Measurements from ENCODE around the gene CDHR4.
"Not testable (repeated sequence)": the region's sequence is repeated elsewhere in the genome, so short reads cannot be mapped to it uniquely, and the experiment has no call there.

CDHR4 gene

GRCh38 chr3:49793486-49794085, 6.1 kb downstream of the CDHR4 start:
- no peak for DNase-seq
- Mint-ChIP-seq H3K9me3 (no peaks in the 10 kb centered on the region), H3K27ac (no peak overlapping the region), H3K4me1 (peaks cover 7% of the 10 kb centered on the region), H3K27me3 (peaks cover 58% of the 10 kb centered on the region), H3K4me3 (no peak overlapping the region), H3K36me3 (no peaks in the 10 kb centered on the region)
- CTCF ChIA-PET = no interaction called here

- no peak for DNase-seq
- no peaks in the 10 kb centered on the region for H3K36me3 Mint-ChIP-seq
- no peak overlapping the region for H3K27ac Mint-ChIP-seq
- peaks cover 60% of the 10 kb centered on the region for H3K27me3 Mint-ChIP-seq
- CTCF ChIA-PET = interaction anchor here (1.2 to 1.5 kb wide), 2 partner anchors 10 to 47 kb away, joined by 3 to 8 read pairs; partner anchors contain the start of gene INKA1
- no peaks in the 10 kb centered on the region for H3K9me3 Mint-ChIP-seq
- H3K4me3 Mint-ChIP-seq = no peak overlapping the region
- peaks cover 14% of the 10 kb centered on the region for H3K4me1 Mint-ChIP-seq
Observed at GRCh38 chr3:49792371-49793150, 7.1 kb downstream of the CDHR4 start.

GRCh38 chr3:49791571-49791970, 8.1 kb downstream of the CDHR4 start:
- CTCF ChIA-PET = interaction anchor here (1.2 to 1.5 kb wide), 2 partner anchors 11 to 48 kb away, joined by 3 to 8 read pairs; partner anchors contain the start of gene INKA1

DNA sequence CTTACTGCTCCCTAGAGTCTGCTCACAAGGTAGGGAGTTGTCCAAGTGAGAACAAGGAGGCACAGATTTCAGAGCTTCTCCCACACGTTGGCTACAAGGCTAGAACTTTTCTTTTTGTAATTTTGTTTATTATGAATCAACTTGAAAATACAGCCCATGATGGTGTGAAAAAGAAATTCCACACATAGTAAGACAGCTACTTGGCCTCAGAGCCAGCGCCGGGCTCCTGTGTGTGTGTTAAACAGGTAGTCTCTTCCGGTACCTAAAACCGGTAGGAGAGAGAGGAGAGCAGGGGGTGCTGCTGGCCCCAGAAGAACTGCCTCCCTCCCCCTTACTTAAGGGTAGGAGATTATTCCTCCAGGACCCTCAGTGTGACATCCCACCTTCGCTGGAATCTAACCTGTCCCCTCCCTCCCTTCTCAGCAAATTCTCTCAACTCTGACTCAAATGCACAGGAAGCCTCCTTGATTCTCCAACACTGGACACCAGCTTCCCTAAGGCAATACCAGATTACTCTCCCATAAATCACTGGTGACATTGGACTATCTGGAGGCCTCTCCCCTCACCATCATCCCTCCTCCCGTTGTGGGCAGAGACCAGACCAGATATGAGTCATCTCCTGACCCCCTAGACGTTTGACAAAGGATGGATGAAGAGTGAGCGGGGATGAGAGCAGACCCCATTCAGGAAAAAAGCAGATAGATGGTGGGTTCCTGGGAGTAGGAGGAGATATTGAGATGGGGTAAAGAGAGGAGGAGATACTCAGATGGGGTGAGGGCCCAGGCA, 8.9 kb downstream of the CDHR4 start:
- CTCF ChIA-PET = interaction anchor here (0.6 to 1.5 kb wide), 3 partner anchors 12 to 74 kb away, joined by 3 to 8 read pairs (median 4); partner anchors contain the start of gene INKA1
- DNase-seq = no peak
- H3K27ac Mint-ChIP-seq = no peak overlapping the region
- peaks cover 45% of the 10 kb centered on the region for H3K27me3 Mint-ChIP-seq
- peaks cover 23% of the 10 kb centered on the region for H3K4me1 Mint-ChIP-seq
- no peaks in the 10 kb centered on the region for H3K36me3 Mint-ChIP-seq
- no peaks in the 10 kb centered on the region for H3K9me3 Mint-ChIP-seq
- no peak overlapping the region for H3K4me3 Mint-ChIP-seq

More at GRCh38 chr3:49791571-49791970, 8.1 kb downstream of the CDHR4 start:
- Mint-ChIP-seq H3K4me1 (peaks cover 21% of the 10 kb centered on the region), H3K27me3 (peaks cover 51% of the 10 kb centered on the region), H3K36me3 (no peaks in the 10 kb centered on the region), H3K27ac (no peak overlapping the region), H3K9me3 (no peaks in the 10 kb centered on the region), H3K4me3 (no peak overlapping the region)
- DNase-seq = no peak

GRCh38 chr3:49788056-49788455, 11.6 kb downstream of the CDHR4 start:
- peaks cover 39% of the 10 kb centered on the region for H3K4me1 Mint-ChIP-seq
- H3K4me3 Mint-ChIP-seq = no peak overlapping the region
- CTCF ChIA-PET = interaction anchor here (0.6 to 1.3 kb wide), 3 partner anchors 14 to 69 kb away, joined by 3 read pairs; partner anchors contain the start of gene INKA1
- H3K27me3 Mint-ChIP-seq = peaks cover 36% of the 10 kb centered on the region
- DNase-seq = no peak
- no peaks in the 10 kb centered on the region for H3K9me3 Mint-ChIP-seq
- H3K36me3 Mint-ChIP-seq = peaks cover 12% of the 10 kb centered on the region
- no peak overlapping the region for H3K27ac Mint-ChIP-seq

DNA sequence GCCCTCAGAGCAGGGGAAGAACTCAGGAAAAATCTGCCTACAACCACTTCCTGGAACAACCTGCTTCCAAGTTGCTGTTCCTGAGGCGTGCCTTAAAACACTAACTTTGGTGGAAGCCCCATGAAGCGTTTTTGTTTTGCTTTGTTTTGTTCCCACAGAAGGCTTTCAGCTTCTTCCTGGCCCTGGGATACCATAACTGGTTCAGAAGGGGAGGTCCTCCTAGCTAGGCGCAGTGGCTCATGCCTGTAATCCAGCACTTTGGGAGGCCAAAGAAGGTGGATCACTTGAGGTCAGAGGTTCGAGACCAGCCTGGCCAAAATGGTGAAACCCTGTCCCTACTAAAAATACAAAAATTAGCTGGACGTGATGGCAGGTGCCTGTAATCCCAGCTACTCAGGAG, 12.1 kb downstream of the CDHR4 start:
- H3K27ac Mint-ChIP-seq = no peak overlapping the region
- H3K9me3 Mint-ChIP-seq = no peaks in the 10 kb centered on the region
- peaks cover 39% of the 10 kb centered on the region for H3K4me1 Mint-ChIP-seq
- peak overlapping the region; percentile 88 for H3K4me3 Mint-ChIP-seq
- H3K27me3 Mint-ChIP-seq = peaks cover 31% of the 10 kb centered on the region
- DNase-seq = no peak
- CTCF ChIA-PET = interaction anchor here (1.1 to 1.3 kb wide), 2 partner anchors 15 to 69 kb away, joined by 3 read pairs; no protein-coding TSS in a partner anchor
- H3K36me3 Mint-ChIP-seq = peaks cover 12% of the 10 kb centered on the region

DNA sequence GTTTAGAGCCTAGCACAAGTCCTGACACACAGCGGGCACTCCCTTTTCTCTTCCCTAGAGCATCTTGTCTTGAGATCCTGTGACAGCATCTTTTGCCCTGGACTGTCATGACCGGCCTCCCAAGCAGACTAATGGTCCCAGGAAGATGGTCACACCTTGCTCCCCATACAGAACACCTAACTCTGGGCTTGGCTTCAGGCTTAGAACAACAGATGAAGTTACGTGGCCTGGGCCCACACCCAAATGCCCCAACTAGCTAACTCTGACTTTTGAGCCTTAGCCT, 12.6 kb downstream of the CDHR4 start:
- Mint-ChIP-seq H3K27ac (peak overlapping the region; percentile 96), H3K9me3 (no peaks in the 10 kb centered on the region), H3K36me3 (peaks cover 12% of the 10 kb centered on the region), H3K4me1 (peaks cover 42% of the 10 kb centered on the region), H3K27me3 (peaks cover 29% of the 10 kb centered on the region), H3K4me3 (peak overlapping the region; percentile 88)
- CTCF ChIA-PET = interaction anchor here (1.1 to 1.3 kb wide), 2 partner anchors 15 to 68 kb away, joined by 3 read pairs; no protein-coding TSS in a partner anchor
- DNase-seq = no peak

DNA sequence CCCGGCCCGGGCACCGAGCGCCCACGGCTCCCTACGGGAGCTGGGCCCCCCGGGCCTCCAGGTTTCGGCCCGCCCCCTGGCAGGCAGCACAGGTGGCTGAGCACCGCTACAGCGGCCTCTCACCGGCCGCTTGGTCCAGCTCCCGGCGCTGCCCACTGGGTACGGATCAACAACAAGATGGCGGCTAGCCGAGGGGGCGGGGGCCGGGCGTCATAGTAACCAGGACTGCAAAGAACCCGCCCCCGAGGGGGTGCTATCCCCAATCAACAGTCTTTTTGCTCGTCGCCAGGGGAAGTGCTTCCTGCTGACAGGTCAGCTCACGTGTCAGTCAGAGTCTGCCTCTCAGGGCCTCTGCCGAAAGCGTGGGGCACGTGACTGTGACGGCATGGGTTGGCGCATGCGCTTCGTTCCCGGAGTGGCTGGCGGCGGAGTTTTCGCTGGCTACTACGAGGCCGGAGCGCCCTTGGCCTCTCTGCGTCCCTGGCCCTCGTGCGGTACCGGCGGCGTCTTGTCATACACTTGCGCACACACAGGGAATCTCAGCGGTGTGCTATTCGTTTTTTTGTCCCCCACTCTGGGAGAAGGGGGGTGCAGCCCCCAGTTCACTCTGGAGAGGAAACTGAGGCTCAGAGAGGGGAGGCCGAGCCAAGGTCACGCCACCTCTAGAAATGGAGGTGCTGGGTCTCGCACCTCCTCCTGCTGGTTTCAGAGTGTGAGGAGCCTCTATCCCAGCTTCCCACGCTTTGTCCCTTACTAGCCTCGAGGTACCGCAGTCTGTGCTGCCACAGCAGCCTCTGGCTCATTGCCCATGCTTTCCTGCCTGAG, 13.1 kb downstream of the CDHR4 start, which contains the start of gene IP6K1:
Gene IP6K1, minus strand, starts transcription at position 186 of the 825 bp plus-strand sequence. CDS start 38,502 bp downstream, outside the sequence.
- peak within 1 kb of the TSS; percentile 96 for H3K27ac Mint-ChIP-seq
- CTCF ChIA-PET = interaction anchor here (1.1 kb wide), 2 partner anchors 15 to 119 kb away, joined by 3 read pairs; no protein-coding TSS in a partner anchor
- peaks cover 25% of the 10 kb centered on the region for H3K27me3 Mint-ChIP-seq

GRCh38 chr3:49785565-49786356, 13.9 kb downstream of the CDHR4 start:
- Mint-ChIP-seq H3K4me3 (peak overlapping the region; percentile 88), H3K27ac (peak overlapping the region; percentile 93), H3K4me1 (peaks cover 46% of the 10 kb centered on the region), H3K27me3 (peaks cover 17% of the 10 kb centered on the region), H3K36me3 (peaks cover 18% of the 10 kb centered on the region), H3K9me3 (no peaks in the 10 kb centered on the region)
- CTCF ChIA-PET = interaction anchor here (1.1 kb wide), 1 partner anchor 120 kb away, joined by 3 read pairs; no protein-coding TSS in a partner anchor
- peak; percentile 49 for DNase-seq

More for the DNA sequence above, 13.1 kb downstream of the CDHR4 start, which contains the start of gene IP6K1:
- Mint-ChIP-seq H3K4me3 (peak within 1 kb of the TSS; percentile 88), H3K9me3 (no peaks in the 10 kb centered on the region), H3K4me1 (peaks cover 42% of the 10 kb centered on the region), H3K36me3 (peaks cover 12% of the 10 kb centered on the region)
- DNase-seq = peak; percentile 100

- H3K36me3 Mint-ChIP-seq = peaks cover 29% of the 10 kb centered on the region
- DNase-seq, H3K27me3 Mint-ChIP-seq, CTCF ChIA-PET, H3K4me3 Mint-ChIP-seq, H3K9me3 Mint-ChIP-seq, H3K27ac Mint-ChIP-seq: not testable (repeated sequence)
- H3K4me1 Mint-ChIP-seq = peaks cover 39% of the 10 kb centered on the region
Observed at GRCh38 chr3:49782277-49782676, 17.4 kb downstream of the CDHR4 start.

DNA sequence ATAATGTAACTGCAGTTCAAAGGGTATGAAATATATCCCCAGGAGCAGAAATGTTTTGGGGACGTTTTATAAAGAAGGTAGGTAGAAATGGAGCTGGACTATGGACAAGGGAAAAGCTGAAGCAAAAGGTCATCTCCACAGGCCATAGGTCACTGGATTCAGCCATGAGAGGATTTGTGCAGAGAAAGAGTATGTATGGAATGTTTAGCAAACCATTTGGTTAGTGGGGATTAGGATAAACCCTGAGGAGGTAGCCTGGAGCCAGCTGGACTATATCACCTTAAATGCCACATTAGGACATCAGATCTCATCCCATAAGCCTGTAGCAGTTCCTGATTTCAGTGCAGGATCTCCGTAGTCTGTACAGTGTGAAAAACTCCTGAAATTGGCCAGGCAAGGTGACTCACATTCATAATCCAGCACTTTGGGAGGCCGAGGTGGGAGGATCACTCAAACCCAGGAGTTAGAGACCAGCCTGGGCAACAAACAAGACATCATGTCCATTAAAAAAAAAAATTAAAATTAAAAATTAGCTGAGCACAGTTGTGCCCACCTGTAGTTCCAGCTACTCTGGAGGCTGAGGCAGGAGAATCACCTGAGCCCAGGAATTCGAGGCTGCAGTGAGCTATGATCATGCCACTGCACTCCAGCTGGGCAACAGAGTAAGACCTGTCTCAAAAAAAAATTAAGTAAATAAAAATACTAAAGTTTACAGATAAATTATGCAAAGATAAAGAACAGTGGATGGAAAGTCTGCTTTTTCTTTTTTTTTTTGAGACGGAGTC, 18.1 kb downstream of the CDHR4 start:
- CTCF ChIA-PET = no interaction called here
- H3K4me3 Mint-ChIP-seq = no peak overlapping the region
- no peak for DNase-seq
- H3K9me3 Mint-ChIP-seq = no peaks in the 10 kb centered on the region
- H3K4me1 Mint-ChIP-seq = peaks cover 33% of the 10 kb centered on the region
- peaks cover 34% of the 10 kb centered on the region for H3K36me3 Mint-ChIP-seq
- no peaks in the 10 kb centered on the region for H3K27me3 Mint-ChIP-seq
- H3K27ac Mint-ChIP-seq = no peak overlapping the region

- H3K4me3 Mint-ChIP-seq, H3K9me3 Mint-ChIP-seq, CTCF ChIA-PET, H3K27ac Mint-ChIP-seq, DNase-seq, H3K27me3 Mint-ChIP-seq: not testable (repeated sequence)
- Mint-ChIP-seq H3K36me3 (peaks cover 36% of the 10 kb centered on the region), H3K4me1 (peaks cover 32% of the 10 kb centered on the region)
Observed at GRCh38 chr3:49780975-49781365, 18.7 kb downstream of the CDHR4 start.
